Measurements from ENCODE around the gene DACT1.

- no peak for TF ChIP-seq CTCF (conservative IDR thresholded peaks at IDR 0.05)
- TF ChIP-seq EZH2 (IDR thresholded peaks at IDR 0.05; ENCODE audit: low read depth), result no peak
These were observed 17.8 kb upstream of the DACT1 start for GRCh38 chr14:58620011-58620410.

Data from PC-9 (cell line).